Measurements from ENCODE around the gene ACOT8.

DNA sequence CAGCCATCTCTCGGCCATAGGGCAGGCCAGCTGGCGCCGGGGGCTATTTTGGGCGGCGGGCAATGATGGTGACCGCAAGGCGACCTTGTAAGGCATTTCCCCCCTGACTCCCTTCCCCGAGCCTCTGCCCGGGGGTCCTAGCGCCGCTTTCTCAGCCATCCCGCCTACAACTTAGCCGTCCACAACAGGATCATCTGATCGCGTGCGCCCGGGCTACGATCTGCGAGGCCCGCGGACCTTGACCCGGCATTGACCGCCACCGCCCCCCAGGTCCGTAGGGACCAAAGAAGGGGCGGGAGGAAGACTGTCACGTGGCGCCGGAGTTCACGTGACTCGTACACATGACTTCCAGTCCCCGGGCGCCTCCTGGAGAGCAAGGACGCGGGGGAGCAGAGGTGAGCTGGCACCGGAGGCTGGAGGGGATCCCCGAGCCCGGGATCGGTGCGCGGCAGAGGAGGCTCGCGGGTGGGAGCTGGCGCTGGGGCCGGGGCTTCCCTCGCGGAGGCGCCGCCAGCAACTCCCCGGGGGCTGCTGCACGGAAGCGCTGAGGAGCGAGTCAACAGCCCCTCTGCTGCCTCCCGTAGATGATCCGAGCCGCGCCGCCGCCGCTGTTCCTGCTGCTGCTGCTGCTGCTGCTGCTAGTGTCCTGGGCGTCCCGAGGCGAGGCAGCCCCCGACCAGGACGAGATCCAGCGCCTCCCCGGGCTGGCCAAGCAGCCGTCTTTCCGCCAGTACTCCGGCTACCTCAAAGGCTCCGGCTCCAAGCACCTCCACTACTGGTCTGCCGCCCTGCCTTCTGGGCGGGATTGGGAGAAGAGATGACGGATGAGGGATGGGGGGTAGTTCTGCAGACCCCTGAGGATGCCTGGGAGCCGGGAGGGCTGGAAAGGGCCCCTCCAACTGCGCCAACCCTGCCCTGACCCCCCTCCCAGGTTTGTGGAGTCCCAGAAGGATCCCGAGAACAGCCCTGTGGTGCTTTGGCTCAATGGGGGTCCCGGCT, 34.1 kb upstream of the ACOT8 start, which contains the start of the genes CTSA and NEURL2:
- TF ChIP-seq TEAD4 (CRISPR knock-in tag; IDR thresholded peaks at IDR 0.05) = no peak
- no peak for TF ChIP-seq ATF1 (CRISPR knock-in tag; IDR thresholded peaks at IDR 0.05)
- TF ChIP-seq, protein P1, sequence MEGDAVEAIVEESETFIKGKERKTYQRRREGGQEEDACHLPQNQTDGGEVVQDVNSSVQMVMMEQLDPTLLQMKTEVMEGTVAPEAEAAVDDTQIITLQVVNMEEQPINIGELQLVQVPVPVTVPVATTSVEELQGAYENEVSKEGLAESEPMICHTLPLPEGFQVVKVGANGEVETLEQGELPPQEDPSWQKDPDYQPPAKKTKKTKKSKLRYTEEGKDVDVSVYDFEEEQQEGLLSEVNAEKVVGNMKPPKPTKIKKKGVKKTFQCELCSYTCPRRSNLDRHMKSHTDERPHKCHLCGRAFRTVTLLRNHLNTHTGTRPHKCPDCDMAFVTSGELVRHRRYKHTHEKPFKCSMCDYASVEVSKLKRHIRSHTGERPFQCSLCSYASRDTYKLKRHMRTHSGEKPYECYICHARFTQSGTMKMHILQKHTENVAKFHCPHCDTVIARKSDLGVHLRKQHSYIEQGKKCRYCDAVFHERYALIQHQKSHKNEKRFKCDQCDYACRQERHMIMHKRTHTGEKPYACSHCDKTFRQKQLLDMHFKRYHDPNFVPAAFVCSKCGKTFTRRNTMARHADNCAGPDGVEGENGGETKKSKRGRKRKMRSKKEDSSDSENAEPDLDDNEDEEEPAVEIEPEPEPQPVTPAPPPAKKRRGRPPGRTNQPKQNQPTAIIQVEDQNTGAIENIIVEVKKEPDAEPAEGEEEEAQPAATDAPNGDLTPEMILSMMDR (IDR thresholded peaks at IDR 0.05) = no peak
- TF ChIP-seq, protein P2, sequence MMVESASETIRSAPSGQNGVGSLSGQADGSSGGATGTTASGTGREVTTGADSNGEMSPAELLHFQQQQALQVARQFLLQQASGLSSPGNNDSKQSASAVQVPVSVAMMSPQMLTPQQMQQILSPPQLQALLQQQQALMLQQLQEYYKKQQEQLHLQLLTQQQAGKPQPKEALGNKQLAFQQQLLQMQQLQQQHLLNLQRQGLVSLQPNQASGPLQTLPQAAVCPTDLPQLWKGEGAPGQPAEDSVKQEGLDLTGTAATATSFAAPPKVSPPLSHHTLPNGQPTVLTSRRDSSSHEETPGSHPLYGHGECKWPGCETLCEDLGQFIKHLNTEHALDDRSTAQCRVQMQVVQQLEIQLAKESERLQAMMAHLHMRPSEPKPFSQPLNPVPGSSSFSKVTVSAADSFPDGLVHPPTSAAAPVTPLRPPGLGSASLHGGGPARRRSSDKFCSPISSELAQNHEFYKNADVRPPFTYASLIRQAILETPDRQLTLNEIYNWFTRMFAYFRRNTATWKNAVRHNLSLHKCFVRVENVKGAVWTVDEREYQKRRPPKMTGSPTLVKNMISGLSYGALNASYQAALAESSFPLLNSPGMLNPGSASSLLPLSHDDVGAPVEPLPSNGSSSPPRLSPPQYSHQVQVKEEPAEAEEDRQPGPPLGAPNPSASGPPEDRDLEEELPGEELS (CRISPR knock-in tag; IDR thresholded peaks at IDR 0.05) = peak; percentile 85; the same call in 1 of the 2 replicates
- TF ChIP-seq, protein P3, sequence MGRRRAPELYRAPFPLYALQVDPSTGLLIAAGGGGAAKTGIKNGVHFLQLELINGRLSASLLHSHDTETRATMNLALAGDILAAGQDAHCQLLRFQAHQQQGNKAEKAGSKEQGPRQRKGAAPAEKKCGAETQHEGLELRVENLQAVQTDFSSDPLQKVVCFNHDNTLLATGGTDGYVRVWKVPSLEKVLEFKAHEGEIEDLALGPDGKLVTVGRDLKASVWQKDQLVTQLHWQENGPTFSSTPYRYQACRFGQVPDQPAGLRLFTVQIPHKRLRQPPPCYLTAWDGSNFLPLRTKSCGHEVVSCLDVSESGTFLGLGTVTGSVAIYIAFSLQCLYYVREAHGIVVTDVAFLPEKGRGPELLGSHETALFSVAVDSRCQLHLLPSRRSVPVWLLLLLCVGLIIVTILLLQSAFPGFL (CRISPR knock-in tag; IDR thresholded peaks at IDR 0.05; ENCODE audit: borderline replicate concordance) = no peak
- TF ChIP-seq, protein P4, sequence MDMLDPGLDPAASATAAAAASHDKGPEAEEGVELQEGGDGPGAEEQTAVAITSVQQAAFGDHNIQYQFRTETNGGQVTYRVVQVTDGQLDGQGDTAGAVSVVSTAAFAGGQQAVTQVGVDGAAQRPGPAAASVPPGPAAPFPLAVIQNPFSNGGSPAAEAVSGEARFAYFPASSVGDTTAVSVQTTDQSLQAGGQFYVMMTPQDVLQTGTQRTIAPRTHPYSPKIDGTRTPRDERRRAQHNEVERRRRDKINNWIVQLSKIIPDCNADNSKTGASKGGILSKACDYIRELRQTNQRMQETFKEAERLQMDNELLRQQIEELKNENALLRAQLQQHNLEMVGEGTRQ (CRISPR knock-in tag; IDR thresholded peaks at IDR 0.05) = peak; percentile 100
- TF ChIP-seq RELA (CRISPR knock-in tag; IDR thresholded peaks at IDR 0.05; ENCODE audit: borderline replicate concordance) = peak; percentile 44; the same call in 1 of the 2 replicates
- no peak for TF ChIP-seq ZNF121 (CRISPR knock-in tag; IDR thresholded peaks at IDR 0.05)
- TF ChIP-seq FOXP1 (CRISPR knock-in tag; IDR thresholded peaks at IDR 0.05; ENCODE audit: borderline replicate concordance) = peak; percentile 93
- TF ChIP-seq, protein P5, sequence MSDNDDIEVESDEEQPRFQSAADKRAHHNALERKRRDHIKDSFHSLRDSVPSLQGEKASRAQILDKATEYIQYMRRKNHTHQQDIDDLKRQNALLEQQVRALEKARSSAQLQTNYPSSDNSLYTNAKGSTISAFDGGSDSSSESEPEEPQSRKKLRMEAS (CRISPR knock-in tag; IDR thresholded peaks at IDR 0.05) = peak; percentile 88
